Mesendoderm (in vitro differentiated cells): ENCODE measurements around the gene PRDM16.

Source experiments
- DNase-seq: peaks from one replicate; pipeline ENCODE4 v3.0.0; 2013
- H2AK5ac ChIP-seq: 2 replicates; pipeline ENCODE4 v1.6.1; 2013; ENCODE audit warnings: low read length, inconsistent platforms
- H2BK120ac ChIP-seq: 2 replicates; pipeline ENCODE4 v1.6.1; 2013; ENCODE audit warnings: low read depth, mild to moderate bottlenecking, low read length, moderate library complexity, mixed read lengths
- H2BK15ac ChIP-seq: replicated peaks from 2 replicates; pipeline ENCODE4 v1.6.1; 2013; ENCODE audit warnings: low read depth, mild to moderate bottlenecking, moderate library complexity
- H2BK5ac ChIP-seq: 2 replicates; pipeline ENCODE4 v1.6.1; 2013; ENCODE audit warnings: low read length, inconsistent platforms
- H3K18ac ChIP-seq: 2 replicates; pipeline ENCODE4 v1.6.1; 2013; ENCODE audit warnings: mild to moderate bottlenecking, low read length, mixed read lengths
- H3K23ac ChIP-seq: one replicate; pipeline ENCODE4 v1.6.1; 2013; ENCODE audit warnings: low read length
- H3K27ac ChIP-seq: 2 replicates; pipeline ENCODE4 v1.5.1; 2013; ENCODE audit warnings: low read depth, mild to moderate bottlenecking, inconsistent platforms, low read length, moderate library complexity
- H3K27me3 ChIP-seq: 2 replicates; pipeline ENCODE4 v1.6.1; 2013; ENCODE audit warnings: low read length, control low read depth, mild to moderate bottlenecking, inconsistent platforms; ENCODE audit not compliant: insufficient read depth, poor library complexity
- H3K36me3 ChIP-seq: 2 replicates; pipeline ENCODE4 v1.6.1; 2013; ENCODE audit warnings: low read length, inconsistent platforms; ENCODE audit not compliant: control insufficient read depth, insufficient read depth
- H3K4ac ChIP-seq: one replicate; pipeline ENCODE4 v1.6.1; 2013; ENCODE audit warnings: low read depth, mild to moderate bottlenecking, low read length, moderate library complexity
- H3K4me1 ChIP-seq: 2 replicates; pipeline ENCODE4 v1.6.1; 2013; ENCODE audit warnings: low read depth, low read length, inconsistent platforms; ENCODE audit not compliant: control insufficient read depth
- H3K4me2 ChIP-seq: 2 replicates; pipeline ENCODE4 v1.6.1; 2013; ENCODE audit warnings: low read length
- H3K4me3 ChIP-seq: 2 replicates; pipeline ENCODE4 v1.5.1; 2013; ENCODE audit warnings: mild to moderate bottlenecking, low read length
- H3K56ac ChIP-seq: one replicate; pipeline ENCODE4 v1.6.1; 2013; ENCODE audit warnings: low read length
- H3K79me1 ChIP-seq: 2 replicates; pipeline ENCODE4 v1.6.1; 2013; ENCODE audit warnings: low read length, inconsistent platforms
- H3K79me2 ChIP-seq: 2 replicates; pipeline ENCODE4 v1.6.1; 2013; ENCODE audit warnings: mild to moderate bottlenecking, low read length; ENCODE audit not compliant: control insufficient read depth, insufficient read depth
- H3K9ac ChIP-seq: 2 replicates; pipeline ENCODE4 v1.6.1; 2013; ENCODE audit warnings: low read length, inconsistent platforms
- H4K5ac ChIP-seq: one replicate; pipeline ENCODE4 v1.6.1; 2013; ENCODE audit warnings: low read length
- H4K8ac ChIP-seq: one replicate; pipeline ENCODE4 v1.6.1; 2013; ENCODE audit warnings: low read depth, mild to moderate bottlenecking, control low read depth, low read length, moderate library complexity
- WGBS: extraction: QIAGEN DNeasy Blood & Tissue Kit; methylation state at CpG from one replicate; pipeline ENCODE4 v1.1.7; 2013; ENCODE audit warnings: low lambda C conversion rate, missing lambda C conversion rate; ENCODE audit not compliant: insufficient coverage; ENCODE audit errors: extremely low coverage; 5-methylcytosine and 5-hydroxymethylcytosine counted together

The PRDM16 gene

DNA sequence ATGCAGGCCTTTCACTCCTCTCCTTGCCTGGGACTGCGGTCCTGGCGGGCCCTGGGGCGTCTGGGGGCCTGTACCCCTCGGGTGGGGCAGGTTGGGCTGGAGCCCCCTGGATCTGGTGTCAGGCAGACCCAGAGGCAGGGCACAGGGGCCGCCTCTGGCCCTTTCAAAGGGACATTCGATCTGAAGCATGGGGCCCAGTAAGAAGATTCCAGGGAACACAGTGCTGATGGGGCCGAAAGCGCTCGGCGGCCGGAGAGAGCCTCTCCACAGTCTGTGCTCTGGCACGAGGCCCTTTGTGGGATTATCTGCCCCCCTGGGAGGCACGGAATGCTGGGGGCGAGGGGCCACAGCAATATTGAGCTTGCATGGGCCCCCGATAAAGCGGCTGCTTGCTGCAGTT lies 15.2 kb downstream of the PRDM16 start:
- Histone ChIP-seq H3K36me3 (no peaks in the 10 kb centered on the region), H2AK5ac (no peak overlapping the region), H4K5ac (no peak overlapping the region), H3K18ac (no peak overlapping the region), H3K23ac (no peak overlapping the region), H3K79me1 (no peaks in the 10 kb centered on the region), H3K27me3 (no peaks in the 10 kb centered on the region), H2BK15ac (no peak overlapping the region), H2BK120ac (no peak overlapping the region), H3K9ac (no peak overlapping the region), H3K4me2 (no peak overlapping the region), H3K79me2 (no peaks in the 10 kb centered on the region), H2BK5ac (no peak overlapping the region), H3K56ac (no peak overlapping the region), H3K4ac (no peak overlapping the region), H3K4me1 (no peaks in the 10 kb centered on the region), H3K27ac (no peak overlapping the region), H4K8ac (no peak overlapping the region), H3K4me3 (no peak overlapping the region)
- no CpG with 5 or more reads among the region's 16 CpGs for WGBS
- DNase-seq: no peak

- Histone ChIP-seq H4K8ac (no peak overlapping the region), H3K4me2 (no peak overlapping the region), H3K4me3 (no peak overlapping the region), H3K23ac (no peak overlapping the region), H3K36me3 (no peaks in the 10 kb centered on the region), H3K27me3 (no peaks in the 10 kb centered on the region), H2BK5ac (no peak overlapping the region), H4K5ac (no peak overlapping the region), H3K18ac (no peak overlapping the region), H3K4me1 (no peaks in the 10 kb centered on the region), H3K79me1 (no peaks in the 10 kb centered on the region), H3K9ac (no peak overlapping the region), H3K27ac (no peak overlapping the region), H2BK120ac (no peak overlapping the region), H3K79me2 (no peaks in the 10 kb centered on the region), H3K4ac (no peak overlapping the region), H2BK15ac (no peak overlapping the region), H2AK5ac (no peak overlapping the region), H3K56ac (no peak overlapping the region)
- no CpG with 5 or more reads among the region's 12 CpGs for WGBS
- no peak for DNase-seq
These were observed 15.7 kb downstream of the PRDM16 start for GRCh38 chr1:3084726-3085125.

GRCh38 chr1:3085721-3086120 lies 16.7 kb downstream of the PRDM16 start:
- no peak overlapping the region for H4K8ac ChIP-seq
- H3K4me2 ChIP-seq: no peak overlapping the region
- H3K79me1 ChIP-seq: no peaks in the 10 kb centered on the region
- no peak overlapping the region for H2BK5ac ChIP-seq
- H3K27me3 ChIP-seq: no peaks in the 10 kb centered on the region
- no peak overlapping the region for H2BK120ac ChIP-seq
- no peaks in the 10 kb centered on the region for H3K4me1 ChIP-seq
- H3K9ac ChIP-seq: no peak overlapping the region
- H2BK15ac ChIP-seq: no peak overlapping the region
- no peak for DNase-seq
- no peak overlapping the region for H3K18ac ChIP-seq
- no peaks in the 10 kb centered on the region for H3K36me3 ChIP-seq
- no peaks in the 10 kb centered on the region for H3K79me2 ChIP-seq
- H3K56ac ChIP-seq: no peak overlapping the region
- no peak overlapping the region for H3K4ac ChIP-seq
- no peak overlapping the region for H3K27ac ChIP-seq
- WGBS: no CpG with 5 or more reads among the region's 8 CpGs
- H3K23ac ChIP-seq: no peak overlapping the region
- no peak overlapping the region for H2AK5ac ChIP-seq
- no peak overlapping the region for H3K4me3 ChIP-seq
- no peak overlapping the region for H4K5ac ChIP-seq

DNA sequence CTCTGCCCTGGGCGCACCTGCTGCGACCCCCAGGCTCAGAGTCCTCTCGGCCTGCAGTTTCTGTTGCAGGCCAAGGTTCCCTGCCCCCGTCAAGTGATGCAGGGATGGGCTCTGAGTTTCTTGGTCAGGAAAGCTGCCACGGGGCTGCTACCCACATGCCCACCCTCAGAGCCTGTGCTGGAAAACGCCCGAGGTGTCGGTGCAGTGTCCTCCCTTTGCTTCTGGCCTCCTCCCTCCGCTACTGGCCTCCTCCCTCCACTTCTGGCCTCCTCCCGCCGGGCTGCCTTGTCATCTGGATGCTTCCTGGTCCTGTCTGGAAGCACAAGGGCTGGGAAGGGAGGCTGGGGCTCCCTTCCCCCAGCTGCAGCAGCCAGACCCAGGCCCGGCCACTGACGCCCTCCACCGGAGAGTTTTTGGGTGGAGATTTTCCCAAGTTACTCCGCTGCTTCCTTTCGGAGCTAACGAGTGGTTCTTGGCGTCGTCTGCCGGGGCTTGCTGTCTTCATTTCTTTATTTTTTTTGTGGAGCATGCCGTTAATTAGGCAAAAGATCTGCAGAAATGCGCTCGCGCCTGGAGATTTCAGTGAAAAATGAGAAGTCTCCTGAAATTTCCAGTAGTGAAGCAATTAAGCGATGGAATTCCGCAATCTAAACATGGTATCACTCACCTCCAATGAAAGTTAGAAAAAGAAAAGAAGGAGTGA lies 17.4 kb downstream of the PRDM16 start:
- no peaks in the 10 kb centered on the region for H3K36me3 ChIP-seq
- no CpG with 5 or more reads among the region's 26 CpGs for WGBS

DNA sequence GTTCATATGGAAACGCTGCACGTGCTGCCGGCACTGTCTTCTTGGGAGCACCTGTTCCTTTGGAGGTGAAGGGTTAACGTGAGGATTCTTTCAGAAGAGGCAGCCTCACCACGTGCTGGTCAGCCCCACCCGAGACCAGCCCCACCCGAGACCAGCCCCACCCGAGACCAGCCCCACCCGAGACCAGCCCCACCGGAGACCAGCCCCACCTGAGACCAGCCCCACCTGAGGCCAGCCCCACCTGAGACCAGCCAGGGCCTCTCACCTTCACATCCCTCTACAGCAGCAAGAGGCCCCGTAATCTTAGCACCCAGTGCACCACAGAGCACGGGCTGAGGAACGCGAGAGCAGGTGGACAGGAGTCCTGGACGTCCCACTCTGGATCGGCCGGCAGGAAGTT lies 18.0 kb downstream of the PRDM16 start:
- Histone ChIP-seq H2AK5ac (no peak overlapping the region), H3K56ac (no peak overlapping the region), H3K79me2 (no peaks in the 10 kb centered on the region), H3K27ac (no peak overlapping the region), H3K18ac (no peak overlapping the region), H3K4ac (no peak overlapping the region), H2BK120ac (no peak overlapping the region), H3K79me1 (no peaks in the 10 kb centered on the region), H3K9ac (no peak overlapping the region), H2BK15ac (no peak overlapping the region), H3K27me3 (no peaks in the 10 kb centered on the region), H3K36me3 (no peaks in the 10 kb centered on the region), H4K5ac (no peak overlapping the region), H3K4me3 (no peak overlapping the region), H3K4me1 (no peaks in the 10 kb centered on the region), H2BK5ac (no peak overlapping the region), H3K23ac (no peak overlapping the region), H3K4me2 (no peak overlapping the region), H4K8ac (no peak overlapping the region)
- no peak for DNase-seq
- no CpG with 5 or more reads among the region's 17 CpGs for WGBS

More for the DNA sequence above, 17.4 kb downstream of the PRDM16 start:
- Histone ChIP-seq H4K8ac (no peak overlapping the region), H2BK5ac (no peak overlapping the region), H2BK120ac (no peak overlapping the region), H3K79me1 (no peaks in the 10 kb centered on the region), H4K5ac (no peak overlapping the region), H2AK5ac (no peak overlapping the region), H3K4me3 (no peak overlapping the region), H3K4ac (no peak overlapping the region), H3K27me3 (no peaks in the 10 kb centered on the region), H3K4me2 (no peak overlapping the region), H3K23ac (no peak overlapping the region), H3K79me2 (no peaks in the 10 kb centered on the region), H3K56ac (no peak overlapping the region), H3K4me1 (no peaks in the 10 kb centered on the region), H3K27ac (no peak overlapping the region), H3K9ac (no peak overlapping the region), H2BK15ac (no peak overlapping the region), H3K18ac (no peak overlapping the region)
- no peak for DNase-seq
